ENCODE results near the gene FSTL4. TPM values are rescaled to one million over a fixed set of nuclear protein-coding genes. Genes with fewer than 3 reads are reported as not detected.

FSTL4 gene
- polyA plus RNA-seq, 3 donors = not detected

DNA sequence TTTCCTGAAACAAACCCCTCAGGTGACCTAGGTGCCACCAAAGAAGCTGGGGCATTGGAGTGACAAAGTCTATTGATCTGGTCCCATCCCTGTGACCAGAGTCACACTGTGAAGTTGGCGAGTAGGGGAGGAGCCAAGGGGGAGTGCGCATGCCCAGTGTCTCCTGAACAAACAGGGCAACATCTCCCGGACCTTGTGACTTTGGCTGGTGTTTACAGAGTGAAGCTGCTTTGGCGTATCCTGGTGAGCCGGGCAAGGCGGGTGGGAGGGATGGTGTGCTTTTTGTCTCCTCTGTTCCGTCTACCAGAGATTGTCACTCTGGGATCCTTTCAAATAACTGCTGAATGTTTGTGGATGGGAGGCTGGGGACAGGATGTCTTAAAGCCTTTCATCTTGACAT, 356.1 kb downstream of the FSTL4 start:
- no peak overlapping the region for H3K27ac ChIP-seq (ENCODE audit: low read depth in 1 of 2, low read length in 2 of 2)
- H3K79me2 ChIP-seq (ENCODE audit: insufficient read depth, low read length) = no peaks in the 10 kb centered on the region
- no peaks in the 10 kb centered on the region for H3K36me3 Mint-ChIP-seq
- H3K27me3 Mint-ChIP-seq (ENCODE audit: low read depth in 3 of 3) = peaks cover 0 to 11% (median 5%) of the 10 kb centered on the region in 3 donors
- no peak for DNase-seq
- no peaks in the 10 kb centered on the region for H4K20me1 ChIP-seq (ENCODE audit: insufficient read depth, low read length)
- WGBS (ENCODE audit: insufficient coverage) = 99% methylated on average over 7 of the region's 7 CpGs
- no peaks in the 10 kb centered on the region for H3K4me1 ChIP-seq (ENCODE audit: control insufficient read depth in 1 of 2, insufficient read depth in 2 of 2, low read length in 2 of 2)
- H3K36me3 ChIP-seq (replicated peaks in 1 of 2; ENCODE audit: control insufficient read depth in 1 of 2, insufficient read depth in 2 of 2, low read length in 2 of 2) = no peaks in the 10 kb centered on the region
- H3K4me3 Mint-ChIP-seq = no peak overlapping the region
- no peak overlapping the region for H3K4me3 ChIP-seq (replicated peaks in 1 of 3; ENCODE audit: low read depth in 2 of 3, low read length in 3 of 3)
- intact Hi-C loops (cut with micrococcal nuclease) = no loop called here
- H2AFZ ChIP-seq (ENCODE audit: insufficient read depth, low read depth, low read length, poor library complexity, severe bottlenecking) = no peak overlapping the region
- TF ChIP-seq, protein P1, sequence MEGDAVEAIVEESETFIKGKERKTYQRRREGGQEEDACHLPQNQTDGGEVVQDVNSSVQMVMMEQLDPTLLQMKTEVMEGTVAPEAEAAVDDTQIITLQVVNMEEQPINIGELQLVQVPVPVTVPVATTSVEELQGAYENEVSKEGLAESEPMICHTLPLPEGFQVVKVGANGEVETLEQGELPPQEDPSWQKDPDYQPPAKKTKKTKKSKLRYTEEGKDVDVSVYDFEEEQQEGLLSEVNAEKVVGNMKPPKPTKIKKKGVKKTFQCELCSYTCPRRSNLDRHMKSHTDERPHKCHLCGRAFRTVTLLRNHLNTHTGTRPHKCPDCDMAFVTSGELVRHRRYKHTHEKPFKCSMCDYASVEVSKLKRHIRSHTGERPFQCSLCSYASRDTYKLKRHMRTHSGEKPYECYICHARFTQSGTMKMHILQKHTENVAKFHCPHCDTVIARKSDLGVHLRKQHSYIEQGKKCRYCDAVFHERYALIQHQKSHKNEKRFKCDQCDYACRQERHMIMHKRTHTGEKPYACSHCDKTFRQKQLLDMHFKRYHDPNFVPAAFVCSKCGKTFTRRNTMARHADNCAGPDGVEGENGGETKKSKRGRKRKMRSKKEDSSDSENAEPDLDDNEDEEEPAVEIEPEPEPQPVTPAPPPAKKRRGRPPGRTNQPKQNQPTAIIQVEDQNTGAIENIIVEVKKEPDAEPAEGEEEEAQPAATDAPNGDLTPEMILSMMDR (IDR thresholded peaks at IDR 0.05) = no peak
- H3K27ac Mint-ChIP-seq = no peak overlapping the region
- no peaks in the 10 kb centered on the region for H3K9me3 Mint-ChIP-seq
- H3K4me1 Mint-ChIP-seq = peaks cover 2% of the 10 kb centered on the region
- H3K27me3 ChIP-seq (ENCODE audit: control insufficient read depth in 2 of 2, insufficient read depth in 2 of 2, low read length in 2 of 2) = no peaks in the 10 kb centered on the region
- no peak overlapping the region for H3K4me2 ChIP-seq (replicated peaks; ENCODE audit: extremely low read depth, low read length, poor library complexity, severe bottlenecking)
- H3K9ac ChIP-seq (ENCODE audit: insufficient read depth, low read length, poor library complexity, severe bottlenecking) = no peak overlapping the region
- H3K9me3 ChIP-seq (replicated peaks in 1 of 2; ENCODE audit: control insufficient read depth in 1 of 2, insufficient read depth in 1 of 2, low read length in 2 of 2) = no peaks in the 10 kb centered on the region

DNA sequence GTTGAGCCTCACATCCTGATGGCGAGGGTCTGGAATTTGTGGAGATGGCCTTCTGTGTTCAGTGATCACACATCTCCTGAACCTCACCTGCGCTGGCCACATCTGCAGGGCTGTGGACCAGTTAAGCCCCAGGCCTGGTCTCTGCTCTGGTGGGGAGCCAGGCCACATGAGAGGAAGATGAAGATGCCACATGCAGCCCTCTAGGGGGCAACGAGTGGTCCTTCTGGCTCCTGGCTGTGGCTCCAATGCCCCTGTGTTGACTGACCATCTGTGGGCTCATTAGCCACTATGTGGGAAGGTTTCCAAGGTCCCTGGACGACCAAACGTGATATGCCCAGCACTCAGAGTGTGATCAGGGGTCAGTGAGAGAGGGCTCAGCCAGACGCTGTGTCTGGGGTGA, 357.5 kb downstream of the FSTL4 start:
- Mint-ChIP-seq H3K36me3 (no peaks in the 10 kb centered on the region), H3K27me3 (ENCODE audit: low read depth in 3 of 3) (peaks cover 0 to 12% (median 5%) of the 10 kb centered on the region in 3 donors), H3K9me3 (no peaks in the 10 kb centered on the region), H3K4me1 (peaks cover 2% of the 10 kb centered on the region), H3K27ac (no peak overlapping the region), H3K4me3 (no peak overlapping the region)
- Histone ChIP-seq H3K79me2 (ENCODE audit: insufficient read depth, low read length) (no peaks in the 10 kb centered on the region), H3K9me3 (replicated peaks in 1 of 2; ENCODE audit: control insufficient read depth in 1 of 2, insufficient read depth in 1 of 2, low read length in 2 of 2) (no peaks in the 10 kb centered on the region), H3K27me3 (ENCODE audit: control insufficient read depth in 2 of 2, insufficient read depth in 2 of 2, low read length in 2 of 2) (no peaks in the 10 kb centered on the region), H3K36me3 (replicated peaks in 1 of 2; ENCODE audit: control insufficient read depth in 1 of 2, insufficient read depth in 2 of 2, low read length in 2 of 2) (no peaks in the 10 kb centered on the region), H3K4me1 (ENCODE audit: control insufficient read depth in 1 of 2, insufficient read depth in 2 of 2, low read length in 2 of 2) (no peaks in the 10 kb centered on the region), H2AFZ (ENCODE audit: insufficient read depth, low read depth, low read length, poor library complexity, severe bottlenecking) (no peak overlapping the region), H3K9ac (ENCODE audit: insufficient read depth, low read length, poor library complexity, severe bottlenecking) (no peak overlapping the region), H4K20me1 (ENCODE audit: insufficient read depth, low read length) (no peaks in the 10 kb centered on the region), H3K27ac (ENCODE audit: low read depth in 1 of 2, low read length in 2 of 2) (no peak overlapping the region), H3K4me2 (replicated peaks; ENCODE audit: extremely low read depth, low read length, poor library complexity, severe bottlenecking) (no peak overlapping the region), H3K4me3 (replicated peaks in 1 of 3; ENCODE audit: low read depth in 2 of 3, low read length in 3 of 3) (no peak overlapping the region)
- TF ChIP-seq, protein P1 (IDR thresholded peaks at IDR 0.05) = no peak
- 90% methylated on average over 5 of the region's 6 CpGs for WGBS (ENCODE audit: insufficient coverage)
- intact Hi-C loops (cut with micrococcal nuclease) = no loop called here
- no peak for DNase-seq

Measured in CD14-positive monocyte (primary cell).